ENCODE data around the gene RIMBP2.
"Not testable (repeated sequence)": the region's sequence is repeated elsewhere in the genome, so short reads cannot be mapped to it uniquely, and the experiment has no call there.

RIMBP2 gene

GRCh38 chr12:130715998-130716968, at the start of gene RIMBP2:
Gene RIMBP2 (minus strand): TSS chr12:130716299. CDS start chr12:130479013, 237,286 bp downstream.
- DNase-seq (ENCODE audit: low read depth in 2 of 2) = no peak

- no peak for DNase-seq (ENCODE audit: low read depth in 2 of 2)
Observed at GRCh38 chr12:130765186-130765659, 49.1 kb upstream of the RIMBP2 start.

GRCh38 chr12:130764475-130765185, 48.5 kb upstream of the RIMBP2 start:
- DNase-seq (ENCODE audit: low read depth in 2 of 2) = no peak

- DNase-seq (ENCODE audit: low read depth in 2 of 2) = no peak
Observed at GRCh38 chr12:130764073-130764472, 48.0 kb upstream of the RIMBP2 start.

GRCh38 chr12:130762319-130762675, 46.2 kb upstream of the RIMBP2 start:
- no peak for DNase-seq (ENCODE audit: low read depth in 2 of 2)

GRCh38 chr12:130761537-130762318, 45.6 kb upstream of the RIMBP2 start:
- DNase-seq (ENCODE audit: low read depth in 2 of 2) = peak; percentile 23 to 55

- DNase-seq (ENCODE audit: low read depth in 2 of 2) = no peak
Observed at GRCh38 chr12:130754234-130754901, 38.3 kb upstream of the RIMBP2 start.

DNA sequence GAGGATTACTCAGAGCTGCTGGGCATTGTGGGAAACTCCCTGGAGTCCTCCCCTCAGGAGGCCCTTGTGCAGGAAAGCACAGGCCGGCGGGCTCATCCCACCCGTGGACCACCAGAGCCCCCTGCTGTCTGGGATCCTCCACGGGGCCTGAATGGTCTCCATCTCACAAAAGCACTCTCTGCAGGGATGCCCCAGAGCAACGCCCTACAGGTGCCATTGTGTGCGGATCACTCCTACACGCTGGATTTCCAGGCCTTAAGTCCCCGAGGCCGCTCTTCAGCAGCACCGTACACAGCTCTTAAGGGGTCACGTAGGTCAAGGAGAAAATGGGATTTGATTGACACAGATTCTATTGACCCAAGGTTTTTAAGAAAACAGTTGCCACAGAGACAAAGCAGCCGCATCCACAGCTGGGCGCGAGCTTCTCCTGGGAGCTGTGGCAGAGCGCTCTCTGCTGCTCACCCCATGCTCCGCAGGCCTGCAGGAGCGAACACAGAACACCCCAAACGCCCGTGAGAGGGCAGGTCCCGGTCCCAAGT, 36.7 kb upstream of the RIMBP2 start:
- no peak for DNase-seq (ENCODE audit: low read depth in 2 of 2)

GRCh38 chr12:130752037-130752436, 35.9 kb upstream of the RIMBP2 start:
- not testable (repeated sequence) for DNase-seq (ENCODE audit: low read depth in 2 of 2)

DNA sequence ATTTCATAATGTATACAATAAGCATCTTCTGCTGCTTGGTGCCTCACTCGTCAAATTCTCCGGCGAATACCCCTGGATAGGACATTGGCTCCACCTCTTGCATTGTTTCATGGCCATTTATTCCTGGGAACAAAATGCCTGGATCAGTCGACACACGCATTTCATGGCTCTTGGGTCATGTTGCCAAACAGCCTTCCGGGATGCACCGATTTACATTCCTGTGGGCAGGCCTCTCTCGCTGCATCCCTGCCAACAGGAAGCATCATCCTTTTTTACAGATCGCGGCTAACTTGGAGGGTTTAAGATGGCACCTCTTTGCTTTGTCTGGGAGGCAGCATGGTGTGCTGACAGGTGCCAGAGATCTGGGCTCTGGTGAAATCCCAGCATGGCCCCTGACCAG, 32.7 kb upstream of the RIMBP2 start:
- DNase-seq (ENCODE audit: low read depth in 2 of 2) = no peak

- DNase-seq (ENCODE audit: low read depth in 2 of 2) = peak; percentile 63 to 66
Observed at GRCh38 chr12:130747867-130748740, 32.0 kb upstream of the RIMBP2 start.

DNA sequence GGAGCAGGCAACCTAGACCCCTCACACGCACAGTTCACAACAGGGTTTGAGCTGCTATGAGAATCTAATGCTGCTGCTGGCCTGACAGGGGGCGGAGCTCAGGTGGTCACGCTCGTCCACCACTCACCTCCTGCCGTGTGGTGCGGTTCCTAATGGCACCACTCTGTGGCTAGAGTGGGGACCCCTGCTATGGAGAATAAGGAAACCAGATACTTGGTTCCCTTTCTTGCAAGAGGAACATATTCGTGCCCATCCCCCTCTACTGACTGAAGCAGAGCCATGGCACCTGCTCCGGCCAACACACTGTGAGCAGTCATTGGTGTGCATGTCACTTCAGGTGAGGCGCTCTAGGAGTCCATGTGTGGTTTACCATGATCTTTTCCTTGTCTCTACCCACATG, 30.4 kb upstream of the RIMBP2 start:
- no peak for DNase-seq (ENCODE audit: low read depth in 2 of 2)

GRCh38 chr12:130745921-130746320, 29.8 kb upstream of the RIMBP2 start:
- DNase-seq (ENCODE audit: low read depth in 2 of 2) = no peak

- no peak for DNase-seq (ENCODE audit: low read depth in 2 of 2)
Observed at GRCh38 chr12:130744274-130744673, 28.2 kb upstream of the RIMBP2 start.

GRCh38 chr12:130743606-130744005, 27.5 kb upstream of the RIMBP2 start:
- no peak for DNase-seq (ENCODE audit: low read depth in 2 of 2)

- DNase-seq (ENCODE audit: low read depth in 2 of 2) = no peak
Observed at GRCh38 chr12:130743176-130743575, 27.1 kb upstream of the RIMBP2 start.

GRCh38 chr12:130742716-130743115, 26.6 kb upstream of the RIMBP2 start:
- no peak for DNase-seq (ENCODE audit: low read depth in 2 of 2)

DNA sequence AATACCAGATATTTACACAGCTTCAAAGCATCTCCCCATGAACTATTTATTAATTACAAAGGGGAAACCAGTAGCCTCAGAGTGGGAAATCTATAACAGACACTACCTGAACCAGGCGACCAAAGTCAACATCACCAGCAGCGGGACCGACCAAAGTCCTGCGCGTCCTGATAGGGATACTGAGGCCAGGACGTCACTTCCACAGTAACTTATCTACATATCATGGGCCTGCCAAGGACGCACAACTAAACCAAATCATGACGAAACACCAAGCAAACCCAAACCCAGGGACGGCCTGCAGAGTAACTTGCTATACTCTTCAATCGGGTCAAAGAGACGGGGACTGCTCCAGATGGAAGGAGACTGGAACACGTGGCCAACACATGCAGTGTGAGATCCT, 26.0 kb upstream of the RIMBP2 start:
- DNase-seq (ENCODE audit: low read depth in 2 of 2) = no peak

- no peak for DNase-seq (ENCODE audit: low read depth in 2 of 2)
Observed at GRCh38 chr12:130739571-130739970, 23.5 kb upstream of the RIMBP2 start.

DNA sequence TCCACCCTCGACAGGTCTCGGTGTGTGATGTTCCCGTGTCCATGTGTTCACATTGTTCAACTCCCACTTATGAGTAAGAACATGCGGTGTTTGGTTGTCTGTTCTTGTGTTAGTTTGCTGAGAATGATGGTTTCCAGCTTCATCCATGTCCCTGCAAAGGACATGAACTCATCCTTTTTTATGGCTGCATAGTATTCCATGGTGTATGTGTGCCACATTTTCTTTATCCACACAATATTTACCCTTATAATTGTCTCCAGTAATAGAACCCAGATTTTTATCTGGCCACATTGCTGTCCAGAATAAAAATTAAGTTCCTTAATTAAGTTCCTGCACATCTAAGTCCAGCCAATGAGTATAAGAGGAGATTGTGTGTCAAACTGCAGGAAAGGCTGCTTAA, 22.3 kb upstream of the RIMBP2 start:
- DNase-seq (ENCODE audit: low read depth in 2 of 2) = not testable (repeated sequence)
